HEK293 (cell line): ENCODE results near the gene PRSS12.
"Not testable (repeated sequence)": the region's sequence is repeated elsewhere in the genome, so short reads cannot be mapped to it uniquely, and the experiment has no call there.

Experiments
- CTCF ChIA-PET: fragments of 350-600 bp; formaldehyde crosslinking; extraction: SDS; loops from one replicate; lab custom pipeline; 2021; ENCODE audit warnings: antibody characterized with exemption; lab: Yijun Ruan, JAX
- POLR2A ChIA-PET: fragments of 300-600 bp; formaldehyde crosslinking; extraction: SDS; loops from one replicate; lab custom pipeline; 2020; ENCODE audit warnings: antibody characterized with exemption, inconsistent platforms; lab: Yijun Ruan, JAX
- H3K27ac ChIP-seq: fragments of 200-500 bp; sonication (Bioruptor generic); 2 replicates; pipeline ENCODE4 v1.5.1; 2014; ENCODE audit warnings: low read depth, low read length, control low read depth, inconsistent platforms; ENCODE audit errors: extremely low read depth
- H3K36me3 ChIP-seq, 2 experiments: fragments of 200-500 bp in 1 of 2; sonication (Bioruptor generic) in 1 of 2; 1 replicate in 1 of 2; 2 replicates in 1 of 2; pipeline ENCODE4 v1.5.1; 2014 to 2017; ENCODE audit warnings: inconsistent platforms in 2 of 2, low read length in 2 of 2; ENCODE audit not compliant: control insufficient read depth in 2 of 2, insufficient read depth in 1 of 2
- H3K4me1 ChIP-seq: fragments of 200-500 bp; sonication (Bioruptor generic); 2 replicates; pipeline ENCODE4 v1.5.1; 2014; ENCODE audit warnings: mild to moderate bottlenecking, low read length, inconsistent platforms; ENCODE audit not compliant: control insufficient read depth, insufficient read depth
- H3K4me3 ChIP-seq: 2 replicates; pipeline ENCODE4 v1.5.1; 2011; ENCODE audit warnings: low read depth, mild to moderate bottlenecking, control low read depth, low read length, moderate library complexity
- H3K9me3 ChIP-seq: fragments of 200-500 bp; sonication (Bioruptor generic); 2 replicates; pipeline ENCODE4 v1.5.1; 2014; ENCODE audit warnings: low read depth, low read length, inconsistent platforms; ENCODE audit not compliant: control insufficient read depth, insufficient read depth
- CTCF ChIP-seq: fragments of 450-650 bp; formaldehyde crosslinking; IDR thresholded peaks from 2 replicates; pipeline ENCODE4 v1.5.1; 2016; ENCODE audit warnings: missing biosample characterization, missing genetic modification characterization
- KLF1 ChIP-seq: fragments of 450-650 bp; formaldehyde crosslinking; IDR thresholded peaks from 2 replicates; pipeline ENCODE4 v1.5.1; 2016; ENCODE audit warnings: missing biosample characterization, missing genetic modification characterization
- KLF7 ChIP-seq: fragments of 450-650 bp; formaldehyde crosslinking; IDR thresholded peaks from 2 replicates; pipeline ENCODE4 v1.5.1; 2016; ENCODE audit warnings: missing biosample characterization, missing genetic modification characterization, borderline replicate concordance
- PRDM6 ChIP-seq: fragments of 450-650 bp; formaldehyde crosslinking; IDR thresholded peaks from 2 replicates; pipeline ENCODE4 v1.5.1; 2017; ENCODE audit warnings: missing biosample characterization, missing genetic modification characterization
- REPIN1 ChIP-seq: fragments of 450-650 bp; formaldehyde crosslinking; IDR thresholded peaks from 2 replicates; pipeline ENCODE4 v1.5.1; 2017; ENCODE audit warnings: missing biosample characterization, missing genetic modification characterization, low read depth
- SCRT2 ChIP-seq: fragments of 450-650 bp; formaldehyde crosslinking; IDR thresholded peaks from 2 replicates; pipeline ENCODE4 v1.5.1; 2016; ENCODE audit warnings: missing biosample characterization, missing genetic modification characterization
- TRIM28 ChIP-seq: IDR thresholded peaks from 2 replicates; pipeline ENCODE4 v1.6.1; 2011; ENCODE audit warnings: low read length, control low read depth, borderline replicate concordance
- ZFP41 ChIP-seq: fragments of 450-650 bp; formaldehyde crosslinking; IDR thresholded peaks from 2 replicates; pipeline ENCODE4 v1.5.1; 2016; ENCODE audit warnings: missing biosample characterization, missing genetic modification characterization, borderline replicate concordance
- ZNF114 ChIP-seq: fragments of 450-650 bp; formaldehyde crosslinking; IDR thresholded peaks from 2 replicates; pipeline ENCODE4 v1.5.0; 2017; ENCODE audit warnings: missing biosample characterization, missing genetic modification characterization
- ZNF184 ChIP-seq: fragments of 450-650 bp; IDR thresholded peaks from 2 replicates; pipeline ENCODE4 v1.5.1; 2018; ENCODE audit warnings: missing biosample characterization, mild to moderate bottlenecking, missing genetic modification characterization
- ZNF19 ChIP-seq: fragments of 450-650 bp; formaldehyde crosslinking; IDR thresholded peaks from 2 replicates; pipeline ENCODE4; 2016; ENCODE audit warnings: missing biosample characterization, missing genetic modification characterization, low read depth
- ZNF239 ChIP-seq: fragments of 450-650 bp; formaldehyde crosslinking; IDR thresholded peaks from 2 replicates; pipeline ENCODE4 v1.5.1; 2016; ENCODE audit warnings: missing biosample characterization, missing genetic modification characterization
- ZNF335 ChIP-seq: fragments of 450-650 bp; formaldehyde crosslinking; conservative IDR thresholded peaks from 2 replicates; pipeline ENCODE4 v1.5.1; 2016; ENCODE audit warnings: missing biosample characterization, missing genetic modification characterization
- ZNF398 ChIP-seq: fragments of 450-650 bp; formaldehyde crosslinking; IDR thresholded peaks from 2 replicates; pipeline ENCODE4 v1.5.1; 2017; ENCODE audit warnings: missing biosample characterization, missing genetic modification characterization
- ZNF433 ChIP-seq: fragments of 450-650 bp; formaldehyde crosslinking; IDR thresholded peaks from 2 replicates; pipeline ENCODE4 v1.5.1; 2016; ENCODE audit warnings: missing biosample characterization, missing genetic modification characterization, low read depth
- ZNF510 ChIP-seq: fragments of 450-650 bp; formaldehyde crosslinking; IDR thresholded peaks from 2 replicates; pipeline ENCODE4 v1.5.1; 2018; ENCODE audit warnings: mild to moderate bottlenecking, missing genetic modification characterization, missing biosample characterization; ENCODE audit not compliant: insufficient replicate concordance
- ZNF530 ChIP-seq: fragments of 450-650 bp; formaldehyde crosslinking; IDR thresholded peaks from 2 replicates; pipeline ENCODE4 v1.5.1; 2016; ENCODE audit warnings: low read depth, missing biosample characterization, missing genetic modification characterization
- ZNF654 ChIP-seq: fragments of 450-650 bp; formaldehyde crosslinking; IDR thresholded peaks from 2 replicates; pipeline ENCODE4 v1.5.1; 2016; ENCODE audit warnings: low read depth, missing biosample characterization, missing genetic modification characterization
- ZNF660 ChIP-seq: fragments of 450-650 bp; IDR thresholded peaks from 2 replicates; pipeline ENCODE4 v1.5.1; 2018; ENCODE audit warnings: missing biosample characterization, mild to moderate bottlenecking, missing genetic modification characterization
- ZNF670 ChIP-seq: fragments of 450-650 bp; formaldehyde crosslinking; IDR thresholded peaks from 2 replicates; pipeline ENCODE4 v1.5.1; 2016; ENCODE audit warnings: missing biosample characterization, missing genetic modification characterization, low read depth
- ZXDB ChIP-seq: fragments of 450-650 bp; formaldehyde crosslinking; IDR thresholded peaks from 2 replicates; pipeline ENCODE4 v1.5.1; 2016; ENCODE audit warnings: missing biosample characterization, missing genetic modification characterization

The PRSS12 gene

GRCh38 chr4:118397623-118397979, 44.8 kb upstream of the PRSS12 start:
- no peak overlapping the region for H3K4me3 ChIP-seq
- CTCF ChIA-PET = interaction anchor here (0.9 kb wide), 1 partner anchor 12 kb away, joined by 4 read pairs; no protein-coding TSS in a partner anchor
- TF ChIP-seq REPIN1 (tag by site-specific recombination) (no peak), ZNF184 (tag by site-specific recombination) (no peak)
- TF ChIP-seq, all 188 proteins: peak for 0
- Histone ChIP-seq H3K27ac (no peak overlapping the region; the same call in 1 of the 2 replicates), H3K9me3 (no peaks in the 10 kb centered on the region), H3K36me3 (no peaks in the 10 kb centered on the region), H3K4me1 (no peaks in the 10 kb centered on the region)
- POLR2A ChIA-PET = no interaction called here

GRCh38 chr4:118396881-118397622, 44.2 kb upstream of the PRSS12 start:
- ChIA-PET CTCF (interaction anchor here (0.9 kb wide), 1 partner anchor 11 kb away, joined by 4 read pairs; no protein-coding TSS in a partner anchor), POLR2A (no interaction called here)
- Histone ChIP-seq H3K4me3 (no peak overlapping the region), H3K9me3 (no peaks in the 10 kb centered on the region), H3K36me3 (no peaks in the 10 kb centered on the region), H3K4me1 (no peaks in the 10 kb centered on the region), H3K27ac (no peak overlapping the region)
- TF ChIP-seq ZNF530 (tag by site-specific recombination) = no peak
- TF ChIP-seq TRIM28 = 0 out of 2 replicates have a peak, but pooled peaks have one; percentile 43
- no peak for TF ChIP-seq KLF7 (tag by site-specific recombination)

GRCh38 chr4:118395057-118395644, 42.3 kb upstream of the PRSS12 start:
- no peaks in the 10 kb centered on the region for H3K36me3 ChIP-seq
- H3K4me1 ChIP-seq = no peaks in the 10 kb centered on the region
- H3K4me3 ChIP-seq = no peak overlapping the region
- no peaks in the 10 kb centered on the region for H3K9me3 ChIP-seq
- CTCF ChIA-PET = interaction anchor here (0.6 kb wide), 1 partner anchor 124 kb away, joined by 6 read pairs; no protein-coding TSS in a partner anchor
- no peak overlapping the region for H3K27ac ChIP-seq
- no peak for TF ChIP-seq ZNF654 (tag by site-specific recombination)
- TF ChIP-seq ZNF19 (tag by site-specific recombination) = no peak
- TF ChIP-seq ZNF398 (tag by site-specific recombination) = no peak
- no peak for TF ChIP-seq ZFP41 (tag by site-specific recombination)
- TF ChIP-seq SCRT2 (tag by site-specific recombination) = no peak
- TF ChIP-seq CTCF (tag by site-specific recombination) = no peak
- no peak for TF ChIP-seq ZNF660 (tag by site-specific recombination)
- TF ChIP-seq ZNF114 (tag by site-specific recombination) = no peak
- TF ChIP-seq ZNF433 (tag by site-specific recombination) = no peak
- TF ChIP-seq PRDM6 (tag by site-specific recombination) = no peak
- no peak for TF ChIP-seq ZNF510 (tag by site-specific recombination)
- TF ChIP-seq KLF1 = no peak
- no peak for TF ChIP-seq TRIM28
- no peak for TF ChIP-seq ZNF335 (tag by site-specific recombination)
- no peak for TF ChIP-seq ZNF670
- no peak for TF ChIP-seq ZXDB (tag by site-specific recombination)
- TF ChIP-seq ZNF239 = no peak
- TF ChIP-seq, all 188 proteins: peak for 0
- POLR2A ChIA-PET = no interaction called here

GRCh38 chr4:118392509-118392908, 39.7 kb upstream of the PRSS12 start:
- POLR2A ChIA-PET, H3K4me1 ChIP-seq, H3K4me3 ChIP-seq, H3K36me3 ChIP-seq, CTCF ChIA-PET, H3K9me3 ChIP-seq, H3K27ac ChIP-seq: not testable (repeated sequence)
